ENCODE results near the gene RFX8. TPM values are rescaled to one million over a fixed set of nuclear protein-coding genes. Genes with fewer than 3 reads are reported as not detected.

RFX8 gene
- total and polyA plus RNA-seq, 11 donors, result 0.12 to 2.0 (median 0.34) TPM; not detected in 5

- intact Hi-C loops (cut with DNase I), result loop anchor here in 1 of 10 donors (10.0 kb wide), 1 partner anchor 1094 kb away; no protein-coding TSS in a partner anchor
- whole genome bisulfite sequencing, 4 donors, result 89 to 91% (median 90%) methylated on average over 7 of the region's 7 CpGs
- ATAC-seq, result no peak
- H3K27ac ChIP-seq, result no peak overlapping the region
- H3K36me3 ChIP-seq, result no peaks in the 10 kb centered on the region
- H3K4me1 ChIP-seq, result no peaks in the 10 kb centered on the region
- no peak for TF ChIP-seq POLR2A (IDR thresholded peaks at IDR 0.05)
- TF ChIP-seq CTCF (IDR thresholded peaks at IDR 0.05), result no peak
- no peaks in the 10 kb centered on the region for H3K27me3 ChIP-seq
- H3K4me3 ChIP-seq, result no peak overlapping the region
- no peak for DNase-seq
- no peaks in the 10 kb centered on the region for H3K9me3 ChIP-seq
Observed at GRCh38 chr2:101351207-101351606, 123.7 kb downstream of the RFX8 start.

DNA sequence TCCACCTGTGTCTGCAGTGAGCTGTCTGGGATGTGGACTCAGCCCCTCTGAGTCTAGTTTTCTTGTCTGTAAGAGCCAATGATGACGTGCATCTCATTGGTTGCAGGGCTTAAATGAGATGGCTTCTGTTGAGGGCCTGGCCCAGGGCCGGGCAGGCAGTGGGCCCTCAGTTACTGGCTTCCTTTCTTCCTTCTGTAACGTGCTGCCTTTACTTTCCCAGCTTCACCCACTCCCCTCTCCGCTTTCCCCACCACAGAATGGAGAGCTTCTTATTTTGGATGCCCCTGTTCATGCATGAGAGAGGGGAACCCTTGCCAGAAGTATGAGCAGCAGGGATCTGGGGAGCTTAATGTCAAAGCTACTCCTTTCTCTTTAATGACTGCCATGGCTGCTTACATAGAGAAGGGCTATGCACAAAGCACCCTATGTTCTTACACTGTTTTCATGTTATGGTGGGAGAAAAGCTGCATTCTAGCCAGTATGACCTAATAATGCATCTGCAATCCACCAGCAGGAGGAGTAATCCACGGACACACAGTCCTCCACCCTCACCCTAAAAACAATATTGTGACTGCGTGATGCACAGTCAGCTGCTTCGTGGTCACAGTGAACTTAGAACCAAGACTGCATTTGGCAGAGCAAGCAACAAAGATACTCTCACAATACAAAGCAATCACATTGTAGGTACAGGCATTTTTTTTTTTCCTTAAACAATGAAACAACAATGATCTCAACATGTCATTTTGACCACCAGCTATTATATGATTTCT is 124.8 kb downstream of the RFX8 start:
- DNase-seq, result no peak
- H3K36me3 ChIP-seq, result no peaks in the 10 kb centered on the region
- H3K9me3 ChIP-seq, result no peaks in the 10 kb centered on the region
- intact Hi-C loops (cut with DNase I), result loop anchor here in 5 of 10 donors (5.0 to 10.0 kb wide), 3 partner anchors 47 to 1095 kb away; no protein-coding TSS in a partner anchor
- peak in 6 of 12 donors; percentile 19 to 32 (median 24) for TF ChIP-seq CTCF (IDR thresholded peaks at IDR 0.05)
- TF ChIP-seq POLR2A (IDR thresholded peaks at IDR 0.05), result no peak
- H3K4me3 ChIP-seq, result no peak overlapping the region
- no peak overlapping the region for H3K27ac ChIP-seq
- no peak for ATAC-seq
- 70 to 79% (median 74%) methylated on average over 7 of the region's 7 CpGs for WGBS, 4 donors
- no peaks in the 10 kb centered on the region for H3K27me3 ChIP-seq
- H3K4me1 ChIP-seq, result no peaks in the 10 kb centered on the region

DNA sequence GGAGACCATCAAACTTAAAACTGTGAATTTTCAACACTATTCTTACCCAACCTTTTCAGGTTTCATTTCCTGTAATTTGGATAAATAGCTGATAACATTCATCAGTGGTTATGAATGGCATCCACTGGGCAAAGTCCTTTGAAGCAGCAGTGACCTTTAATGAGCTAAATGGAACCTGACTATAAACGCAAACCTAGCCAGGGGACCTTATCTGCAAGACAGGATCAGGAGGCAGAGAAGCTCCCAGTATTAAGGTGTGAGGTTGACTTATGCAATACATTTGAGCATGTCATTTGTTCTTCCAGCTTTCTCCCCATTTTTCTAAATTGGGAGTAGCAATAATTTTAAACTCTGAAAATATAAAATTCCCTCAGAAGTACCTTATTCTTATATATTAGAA is 126.0 kb downstream of the RFX8 start:
- Histone ChIP-seq H3K36me3 (no peaks in the 10 kb centered on the region), H3K4me1 (no peaks in the 10 kb centered on the region), H3K27me3 (no peaks in the 10 kb centered on the region), H3K9me3 (no peaks in the 10 kb centered on the region), H3K27ac (no peak overlapping the region), H3K4me3 (no peak overlapping the region)
- WGBS, 4 donors, result 45 to 74% (median 49%) methylated on average over 1 of the region's 1 CpG
- intact Hi-C loops (cut with DNase I), result loop anchor here in 5 of 10 donors (5.0 to 10.0 kb wide), 3 partner anchors 48 to 1096 kb away; no protein-coding TSS in a partner anchor
- DNase-seq (no peak), ATAC-seq (no peak)
- TF ChIP-seq CTCF (IDR thresholded peaks at IDR 0.05) (no peak), POLR2A (IDR thresholded peaks at IDR 0.05) (no peak)

Other genes with a start within 250 kb of the RFX8 start
- 10 to 100 TPM; 31.4 to 62.5 (median 44.1) TPM for gene CNOT11, start 222.2 kb downstream of the RFX8 start, total RNA-seq
- 10 to 100 TPM; 14.0 to 28.9 TPM for gene CNOT11, start 222.2 kb downstream of the RFX8 start, polyA plus RNA-seq
- gene RNF149, start 166.4 kb downstream of the RFX8 start, total RNA-seq, result 10 to 100 TPM; 10.9 to 46.1 (median 15.8) TPM
- gene RNF149, start 166.4 kb downstream of the RFX8 start, polyA plus RNA-seq, result 10 to 100 TPM; 14.7 to 20.6 TPM
- 1 to 10 TPM in 1 of 9 donors, under 1 TPM in 3, not detected in 5; 0.18 to 1.1 (median 0.46) TPM for gene CREG2, start 87.6 kb downstream of the RFX8 start, total RNA-seq
- gene CREG2, start 87.6 kb downstream of the RFX8 start, polyA plus RNA-seq, result not detected
- 100 to 1,000 TPM in 6 of 9 donors, 10 to 100 TPM in 3; 65.3 to 146 (median 114) TPM for gene MAP4K4, start 222.6 kb upstream of the RFX8 start, total RNA-seq
- gene MAP4K4, start 222.6 kb upstream of the RFX8 start, polyA plus RNA-seq, result 100 to 1,000 TPM in 1 of 2 donors, 10 to 100 TPM in 1; 52.7 to 192 TPM